HL-60 (cell line): ENCODE results near the gene KCNA3.

Experiments used
- CTCF ChIP-seq: IDR thresholded peaks from one replicate; pipeline ENCODE4 v1.5.1; 2011; ENCODE audit warnings: low read length, control low read depth, inconsistent platforms; ENCODE audit not compliant: insufficient read depth
- REST ChIP-seq: IDR thresholded peaks from 2 replicates; pipeline ENCODE4 v1.6.1; 2012; ENCODE audit warnings: low read depth; ENCODE audit not compliant: insufficient replicate concordance

- TF ChIP-seq CTCF (no peak), REST (no peak)
These were observed at the start of gene KCNA3 for GRCh38 chr1:110674337-110675059.
